Measurements from ENCODE around the gene BICC1.

The BICC1 gene

GRCh38 chr10:58475322-58476277 lies 37.1 kb upstream of the BICC1 start:
- ChIA-PET POLR2A (interaction anchor here (0.6 to 1.7 kb wide), 5 partner anchors 24 to 40 kb away, joined by 3 to 10 read pairs (median 3); partner anchors contain the start of gene BICC1), CTCF (interaction anchor here (0.8 to 1.4 kb wide), 4 partner anchors 17 to 476 kb away, joined by 3 to 4 read pairs (median 4); no protein-coding TSS in a partner anchor)
- no peak for DNase-seq (ENCODE audit: low read depth, low spot score)
- H3K4me3 ChIP-seq (ENCODE audit: low read depth, low read length): peak overlapping the region; percentile 47
- TF ChIP-seq, protein P1, sequence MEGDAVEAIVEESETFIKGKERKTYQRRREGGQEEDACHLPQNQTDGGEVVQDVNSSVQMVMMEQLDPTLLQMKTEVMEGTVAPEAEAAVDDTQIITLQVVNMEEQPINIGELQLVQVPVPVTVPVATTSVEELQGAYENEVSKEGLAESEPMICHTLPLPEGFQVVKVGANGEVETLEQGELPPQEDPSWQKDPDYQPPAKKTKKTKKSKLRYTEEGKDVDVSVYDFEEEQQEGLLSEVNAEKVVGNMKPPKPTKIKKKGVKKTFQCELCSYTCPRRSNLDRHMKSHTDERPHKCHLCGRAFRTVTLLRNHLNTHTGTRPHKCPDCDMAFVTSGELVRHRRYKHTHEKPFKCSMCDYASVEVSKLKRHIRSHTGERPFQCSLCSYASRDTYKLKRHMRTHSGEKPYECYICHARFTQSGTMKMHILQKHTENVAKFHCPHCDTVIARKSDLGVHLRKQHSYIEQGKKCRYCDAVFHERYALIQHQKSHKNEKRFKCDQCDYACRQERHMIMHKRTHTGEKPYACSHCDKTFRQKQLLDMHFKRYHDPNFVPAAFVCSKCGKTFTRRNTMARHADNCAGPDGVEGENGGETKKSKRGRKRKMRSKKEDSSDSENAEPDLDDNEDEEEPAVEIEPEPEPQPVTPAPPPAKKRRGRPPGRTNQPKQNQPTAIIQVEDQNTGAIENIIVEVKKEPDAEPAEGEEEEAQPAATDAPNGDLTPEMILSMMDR (IDR thresholded peaks at IDR 0.05; ENCODE audit: insufficient read depth, low read length, missing control alignments): no peak

DNA sequence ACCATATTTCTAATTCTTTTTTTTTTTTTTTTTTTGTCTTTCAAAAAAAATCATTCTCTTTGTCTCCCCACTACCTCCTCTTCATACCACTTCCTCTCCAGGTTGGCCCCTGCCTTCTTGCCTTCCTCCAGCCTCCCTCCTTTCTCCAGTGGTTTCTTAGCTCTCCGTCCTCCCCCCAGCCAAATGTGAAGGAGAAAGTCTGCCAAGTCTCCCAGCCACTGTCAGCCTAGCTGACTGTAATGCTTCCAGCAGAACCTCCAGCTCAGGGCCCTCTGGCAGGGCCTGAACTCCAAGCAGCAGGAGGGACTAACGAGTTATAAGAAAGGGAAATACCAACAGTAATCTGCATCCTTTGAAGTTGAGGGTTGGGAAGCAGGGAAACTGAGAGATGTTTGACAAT lies 35.5 kb upstream of the BICC1 start:
- no peak for DNase-seq (ENCODE audit: low read depth, low spot score)

DNA sequence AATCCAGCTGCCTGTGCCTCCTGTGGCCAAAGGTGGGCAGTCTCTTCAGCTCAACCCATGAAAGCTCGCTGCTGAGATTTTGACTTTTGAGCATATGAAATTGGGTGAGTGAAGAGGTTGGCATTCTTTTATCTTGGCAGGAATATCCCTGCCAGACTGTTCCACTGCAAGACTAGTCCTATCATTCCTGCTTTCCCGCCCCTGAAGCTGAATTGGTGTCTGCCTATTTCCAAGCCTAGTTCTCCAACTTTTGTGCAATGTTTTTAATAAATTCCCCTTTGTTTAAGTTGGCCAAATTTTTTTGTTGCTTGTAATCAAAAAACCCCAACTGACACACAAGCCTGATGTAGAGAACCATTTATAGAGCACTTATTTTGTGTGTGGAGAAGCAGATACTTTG lies 34.8 kb upstream of the BICC1 start:
- TF ChIP-seq, protein P1 (IDR thresholded peaks at IDR 0.05; ENCODE audit: insufficient read depth, low read length, missing control alignments): no peak
- no peak for DNase-seq (ENCODE audit: low read depth, low spot score)
- no peak overlapping the region for H3K4me3 ChIP-seq (ENCODE audit: low read depth, low read length)
- ChIA-PET POLR2A (no interaction called here), CTCF (no interaction called here)

More for the DNA sequence above, 35.5 kb upstream of the BICC1 start:
- ChIA-PET CTCF (interaction anchor here (0.8 kb wide), 1 partner anchor 55 kb away, joined by 4 read pairs; no protein-coding TSS in a partner anchor), POLR2A (interaction anchor here (0.5 kb wide), 1 partner anchor 32 kb away, joined by 3 read pairs; no protein-coding TSS in a partner anchor)
- H3K4me3 ChIP-seq (ENCODE audit: low read depth, low read length): no peak overlapping the region
- TF ChIP-seq, protein P1 (IDR thresholded peaks at IDR 0.05; ENCODE audit: insufficient read depth, low read length, missing control alignments): no peak

DNA sequence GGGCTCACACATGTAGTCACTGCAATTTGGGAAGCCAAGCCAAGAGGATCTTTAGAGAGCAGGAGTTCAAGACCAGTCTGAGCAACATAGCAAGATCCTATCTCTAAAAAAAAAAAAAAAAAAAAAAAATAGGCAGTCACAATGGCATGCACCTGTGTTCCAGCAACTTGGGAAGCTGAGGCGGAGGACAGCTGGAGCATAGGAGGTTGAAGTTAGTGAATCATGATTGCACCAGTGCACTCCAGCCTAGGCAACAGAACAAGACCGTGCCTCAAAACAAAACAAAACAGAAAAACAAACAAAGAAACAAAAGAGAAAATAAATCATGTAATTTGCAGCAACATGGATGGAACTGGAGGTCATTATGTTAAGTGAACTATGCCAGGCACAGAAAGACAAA lies 33.6 kb upstream of the BICC1 start:
- POLR2A ChIA-PET: no interaction called here
- CTCF ChIA-PET: no interaction called here
- no peak overlapping the region for H3K4me3 ChIP-seq (ENCODE audit: low read depth, low read length)
- no peak for DNase-seq (ENCODE audit: low read depth, low spot score)
- TF ChIP-seq, protein P1 (IDR thresholded peaks at IDR 0.05; ENCODE audit: insufficient read depth, low read length, missing control alignments): no peak

- CTCF ChIA-PET: interaction anchor here (1.2 kb wide), 1 partner anchor 40 kb away, joined by 3 read pairs; no protein-coding TSS in a partner anchor
- POLR2A ChIA-PET: no interaction called here
- no peak overlapping the region for H3K4me3 ChIP-seq (ENCODE audit: low read depth, low read length)
- DNase-seq (ENCODE audit: low read depth, low spot score): no peak
- TF ChIP-seq, protein P1 (IDR thresholded peaks at IDR 0.05; ENCODE audit: insufficient read depth, low read length, missing control alignments): no peak
These were observed 32.4 kb upstream of the BICC1 start for GRCh38 chr10:58480321-58480720.

GRCh38 chr10:58481569-58482109 lies 31.0 kb upstream of the BICC1 start:
- TF ChIP-seq, protein P1 (IDR thresholded peaks at IDR 0.05; ENCODE audit: insufficient read depth, low read length, missing control alignments): no peak
- ChIA-PET POLR2A (no interaction called here), CTCF (no interaction called here)
- DNase-seq (ENCODE audit: low read depth, low spot score): no peak
- no peak overlapping the region for H3K4me3 ChIP-seq (ENCODE audit: low read depth, low read length)

Data from AG04449 (cell line).